MM.1S (cell line): Measurements from ENCODE around the gene GSAP.

ENCODE experiments used
- DNase-seq: peaks from one replicate; pipeline ENCODE4 v3.0.0-alpha.2; 2015
- H2AFZ ChIP-seq: fragments of 300-600 bp; sonication (generic); 2 replicates; pipeline ENCODE4 v1.6.0; 2016; ENCODE audit warnings: antibody characterized with exemption, low read length
- H3F3A ChIP-seq: fragments of 300-600 bp; sonication (generic); 2 replicates; pipeline ENCODE4 v1.6.1; 2016; ENCODE audit warnings: mild to moderate bottlenecking, antibody characterized with exemption, low read length, moderate library complexity, mixed read lengths; ENCODE audit not compliant: insufficient read depth
- H3K27ac ChIP-seq: fragments of 300-600 bp; sonication (generic); 2 replicates; pipeline ENCODE4 v1.5.1; 2016; ENCODE audit warnings: mild to moderate bottlenecking, low read length
- H3K27me3 ChIP-seq: fragments of 300-600 bp; sonication (generic); replicated peaks from 2 replicates; pipeline ENCODE4 v1.6.0; 2016; ENCODE audit warnings: low read length; ENCODE audit not compliant: insufficient read depth
- H3K36me3 ChIP-seq: fragments of 300-600 bp; sonication (generic); replicated peaks from 2 replicates; pipeline ENCODE4 v1.6.1; 2016; ENCODE audit warnings: mild to moderate bottlenecking, low read length, mixed read lengths; ENCODE audit not compliant: insufficient read depth
- H3K4me1 ChIP-seq: fragments of 300-600 bp; sonication (generic); 2 replicates; pipeline ENCODE4 v1.6.1; 2016; ENCODE audit warnings: low read length, mixed read lengths
- H3K4me2 ChIP-seq: fragments of 300-600 bp; sonication (generic); 2 replicates; pipeline ENCODE4 v1.6.0; 2016; ENCODE audit warnings: low read depth, low read length
- H3K4me3 ChIP-seq: fragments of 300-600 bp; sonication (generic); 2 replicates; pipeline ENCODE4 v1.5.1; 2016; ENCODE audit warnings: low read length, mixed read lengths
- H3K79me2 ChIP-seq: fragments of 300-600 bp; sonication (generic); 2 replicates; pipeline ENCODE4 v1.6.1; 2016; ENCODE audit warnings: mixed run types, low read length, mixed read lengths
- H3K9ac ChIP-seq: fragments of 300-600 bp; sonication (generic); 2 replicates; pipeline ENCODE4 v1.6.1; 2016; ENCODE audit warnings: low read length, mixed read lengths
- H3K9me2 ChIP-seq: fragments of 300-600 bp; sonication (generic); replicated peaks from 2 replicates; pipeline ENCODE4 v1.6.1; 2016; ENCODE audit warnings: mild to moderate bottlenecking, low read length, mixed read lengths; ENCODE audit not compliant: insufficient read depth
- H3K9me3 ChIP-seq: fragments of 300-600 bp; sonication (generic); replicated peaks from 2 replicates; pipeline ENCODE4 v1.6.1; 2016; ENCODE audit warnings: mild to moderate bottlenecking, low read length, mixed read lengths; ENCODE audit not compliant: insufficient read depth
- H4K20me1 ChIP-seq: fragments of 300-600 bp; sonication (generic); 2 replicates; pipeline ENCODE4 v1.6.1; 2016; ENCODE audit warnings: mild to moderate bottlenecking, low read length, moderate library complexity, mixed read lengths; ENCODE audit not compliant: insufficient read depth
- CTCF ChIP-seq: fragments of 300-600 bp; sonication (generic); IDR thresholded peaks from 2 replicates; pipeline ENCODE4 v1.5.1; 2016; ENCODE audit warnings: antibody characterized with exemption, low read length, mixed read lengths
- EZH2 ChIP-seq: fragments of 300-600 bp; sonication (generic); optimal IDR thresholded peaks from 2 replicates; pipeline ENCODE3; 2017; ENCODE audit warnings: low read depth, mild to moderate bottlenecking, antibody characterized with exemption, low read length, mixed read lengths
- EZH2phosphoT487 ChIP-seq: fragments of 300-600 bp; sonication (generic); IDR thresholded peaks from 2 replicates; pipeline ENCODE4 v1.6.1; 2018; ENCODE audit warnings: antibody characterized with exemption, low read length

Gene GSAP

GRCh38 chr7:77386165-77386822 lies 29.9 kb downstream of the GSAP start:
- Histone ChIP-seq H3K9me3 (no peaks in the 10 kb centered on the region), H3K79me2 (no peaks in the 10 kb centered on the region), H3K4me2 (no peak overlapping the region), H3K27ac (no peak overlapping the region), H4K20me1 (no peaks in the 10 kb centered on the region), H2AFZ (no peak overlapping the region), H3K4me3 (no peak overlapping the region), H3K36me3 (no peaks in the 10 kb centered on the region), H3F3A (no peaks in the 10 kb centered on the region), H3K27me3 (no peaks in the 10 kb centered on the region), H3K9me2 (no peaks in the 10 kb centered on the region), H3K4me1 (peaks cover under 1% of the 10 kb centered on the region; the same call in 1 of the 2 replicates), H3K9ac (no peak overlapping the region)
- no peak for TF ChIP-seq EZH2phosphoT487
- TF ChIP-seq EZH2 = no peak
- TF ChIP-seq CTCF = no peak
- no peak for DNase-seq

GRCh38 chr7:77383333-77383740 lies 32.8 kb downstream of the GSAP start:
- no peaks in the 10 kb centered on the region for H3K9me3 ChIP-seq
- TF ChIP-seq EZH2phosphoT487 (no peak), CTCF (no peak), EZH2 (no peak)
- H3K9me2 ChIP-seq = no peaks in the 10 kb centered on the region
- H3K27ac ChIP-seq = no peak overlapping the region
- no peaks in the 10 kb centered on the region for H3K79me2 ChIP-seq
- H3K36me3 ChIP-seq = no peaks in the 10 kb centered on the region
- no peak overlapping the region for H2AFZ ChIP-seq
- H3K9ac ChIP-seq = no peak overlapping the region
- H3K27me3 ChIP-seq = no peaks in the 10 kb centered on the region
- H4K20me1 ChIP-seq = no peaks in the 10 kb centered on the region
- no peaks in the 10 kb centered on the region for H3K4me1 ChIP-seq
- DNase-seq = no peak
- no peak overlapping the region for H3K4me2 ChIP-seq
- no peaks in the 10 kb centered on the region for H3F3A ChIP-seq
- H3K4me3 ChIP-seq = no peak overlapping the region

- no peak overlapping the region for H3K27ac ChIP-seq
- H3K79me2 ChIP-seq = no peaks in the 10 kb centered on the region
- TF ChIP-seq EZH2 (no peak), CTCF (no peak), EZH2phosphoT487 (no peak)
- no peaks in the 10 kb centered on the region for H3K27me3 ChIP-seq
- H2AFZ ChIP-seq = no peak overlapping the region
- H3F3A ChIP-seq = no peaks in the 10 kb centered on the region
- H4K20me1 ChIP-seq = no peaks in the 10 kb centered on the region
- H3K36me3 ChIP-seq = no peaks in the 10 kb centered on the region
- no peak overlapping the region for H3K9ac ChIP-seq
- H3K4me2 ChIP-seq = no peak overlapping the region
- no peaks in the 10 kb centered on the region for H3K9me2 ChIP-seq
- H3K4me1 ChIP-seq = no peaks in the 10 kb centered on the region
- no peaks in the 10 kb centered on the region for H3K9me3 ChIP-seq
- no peak overlapping the region for H3K4me3 ChIP-seq
- no peak for DNase-seq
Observed at GRCh38 chr7:77382532-77382931, 33.6 kb downstream of the GSAP start.
